Glomerular endothelial cell (primary cell): ENCODE measurements around the gene DHRS9. TPM values are rescaled to one million over a fixed set of nuclear protein-coding genes. Genes with fewer than 3 reads are reported as not detected.
A peak's percentile ranks its signal among the peaks of the same experiment; 100 is the strongest.

Experiments used
- DNase-seq: peaks from one replicate; pipeline ENCODE4 v3.0.0-alpha.2; 2011; ENCODE audit warnings: low read depth, low spot score; ENCODE audit errors: extremely low read depth
- total RNA-seq: library from RNA; depleted of rRNA; stranded (reverse); fragments of >200 nt; gene quantifications from 2 replicates; pipeline ENCODE4 v1.2.3, GENCODE V29; 2015

DHRS9 gene
- total RNA-seq, 1 donor from 2014 or later = 3.0 TPM

DNA sequence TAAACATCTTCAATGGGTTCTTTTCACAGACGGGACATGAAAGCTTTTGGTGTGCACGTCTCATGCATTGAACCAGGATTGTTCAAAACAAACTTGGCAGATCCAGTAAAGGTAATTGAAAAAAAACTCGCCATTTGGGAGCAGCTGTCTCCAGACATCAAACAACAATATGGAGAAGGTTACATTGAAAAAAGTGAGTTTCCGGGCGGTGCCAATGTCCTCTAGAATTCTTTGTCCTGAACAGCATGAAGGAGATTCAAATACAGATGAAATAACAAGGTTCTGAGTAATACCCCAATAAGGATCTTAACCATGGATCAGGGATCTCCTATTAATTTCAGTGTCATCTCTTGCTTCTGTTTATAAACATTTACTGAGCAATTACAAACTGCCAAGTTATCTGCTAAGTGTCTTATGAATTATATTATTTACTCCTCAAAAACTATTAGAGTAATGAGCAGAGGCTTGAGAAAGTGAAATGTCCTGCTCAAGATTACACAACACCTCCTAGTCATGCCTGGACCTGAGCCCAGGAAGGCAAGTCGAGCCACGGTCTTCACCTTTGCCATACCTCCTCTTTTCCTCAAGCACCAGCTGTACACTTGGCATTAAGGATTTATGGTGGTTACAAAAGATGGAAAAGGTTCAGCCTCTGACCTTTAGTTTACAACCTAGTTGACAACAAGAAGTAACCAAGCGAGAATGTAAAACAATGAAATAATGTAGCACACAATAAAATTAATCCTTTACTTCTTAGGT, 22.6 kb downstream of the DHRS9 start:
- no peak for DNase-seq

GRCh38 chr2:169093535-169093934, 24.2 kb downstream of the DHRS9 start:
- no peak for DNase-seq

DNA sequence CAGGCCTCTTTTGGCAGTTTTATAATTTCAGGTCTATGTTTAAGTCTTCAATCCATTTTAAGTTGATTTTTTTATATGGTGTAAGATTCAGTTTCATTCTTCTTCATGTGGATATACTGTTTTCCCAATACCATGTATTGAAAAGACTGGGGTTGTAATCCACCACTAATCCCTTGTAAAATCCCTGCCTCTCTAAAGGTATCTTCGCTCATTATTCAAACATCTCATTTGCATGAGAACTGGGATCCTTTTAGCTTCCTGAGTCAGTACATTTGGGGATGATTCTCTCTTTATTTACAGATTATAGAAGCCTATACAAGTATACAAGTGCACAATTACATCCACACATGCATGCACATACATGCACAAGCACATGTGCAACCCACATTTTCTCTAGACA, 25.3 kb downstream of the DHRS9 start:
- no peak for DNase-seq

DNA sequence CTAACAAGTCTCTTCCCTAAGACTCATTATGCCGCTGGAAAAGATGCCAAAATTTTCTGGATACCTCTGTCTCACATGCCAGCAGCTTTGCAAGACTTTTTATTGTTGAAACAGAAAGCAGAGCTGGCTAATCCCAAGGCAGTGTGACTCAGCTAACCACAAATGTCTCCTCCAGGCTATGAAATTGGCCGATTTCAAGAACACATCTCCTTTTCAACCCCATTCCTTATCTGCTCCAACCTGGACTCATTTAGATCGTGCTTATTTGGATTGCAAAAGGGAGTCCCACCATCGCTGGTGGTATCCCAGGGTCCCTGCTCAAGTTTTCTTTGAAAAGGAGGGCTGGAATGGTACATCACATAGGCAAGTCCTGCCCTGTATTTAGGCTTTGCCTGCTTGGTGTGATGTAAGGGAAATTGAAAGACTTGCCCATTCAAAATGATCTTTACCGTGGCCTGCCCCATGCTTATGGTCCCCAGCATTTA, 26.3 kb downstream of the DHRS9 start:
- DNase-seq = no peak

DNA sequence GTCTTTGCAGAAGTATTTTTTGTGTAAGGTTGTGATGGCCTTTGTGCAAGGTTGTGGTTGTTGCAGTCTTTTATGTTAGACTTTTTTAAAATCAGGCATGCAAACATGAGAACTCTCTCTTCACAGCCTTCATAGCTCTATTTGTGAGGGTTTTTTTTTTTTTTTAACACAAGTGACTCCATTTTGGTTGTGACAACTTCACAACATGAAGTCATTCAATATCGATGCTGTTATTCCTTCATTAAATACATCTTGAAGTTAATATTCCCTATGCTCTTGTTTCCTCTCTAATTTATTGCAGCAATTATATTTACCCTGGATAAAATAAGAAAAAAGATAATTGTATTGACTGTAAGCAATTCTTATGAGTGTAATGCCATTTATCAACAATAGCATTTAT, 35.5 kb downstream of the DHRS9 start:
- no peak for DNase-seq

- DNase-seq = no peak
Measured at GRCh38 chr2:169105476-169105875, 36.1 kb downstream of the DHRS9 start.

DNA sequence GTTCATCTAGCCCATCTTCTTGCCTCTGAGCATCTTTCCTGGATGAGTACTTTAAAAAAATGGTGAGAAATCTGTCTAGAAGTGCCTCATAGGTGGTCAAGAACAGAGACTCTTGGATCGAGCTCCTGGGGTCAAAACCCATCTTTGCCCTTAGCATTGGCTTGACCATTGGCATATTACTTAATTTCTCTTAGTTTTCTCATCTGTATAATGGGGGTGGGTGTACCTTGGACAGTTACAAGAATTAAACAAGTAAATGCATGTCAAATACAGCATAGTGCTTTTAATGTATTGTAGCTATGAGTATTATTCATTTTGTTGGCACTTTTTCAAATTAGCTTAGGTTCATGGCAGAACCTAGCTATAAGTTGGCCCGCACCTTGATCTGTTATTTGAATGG, 36.8 kb downstream of the DHRS9 start:
- DNase-seq = no peak

- DNase-seq = no peak
Measured at GRCh38 chr2:169106563-169107545, 37.5 kb downstream of the DHRS9 start.

DNA sequence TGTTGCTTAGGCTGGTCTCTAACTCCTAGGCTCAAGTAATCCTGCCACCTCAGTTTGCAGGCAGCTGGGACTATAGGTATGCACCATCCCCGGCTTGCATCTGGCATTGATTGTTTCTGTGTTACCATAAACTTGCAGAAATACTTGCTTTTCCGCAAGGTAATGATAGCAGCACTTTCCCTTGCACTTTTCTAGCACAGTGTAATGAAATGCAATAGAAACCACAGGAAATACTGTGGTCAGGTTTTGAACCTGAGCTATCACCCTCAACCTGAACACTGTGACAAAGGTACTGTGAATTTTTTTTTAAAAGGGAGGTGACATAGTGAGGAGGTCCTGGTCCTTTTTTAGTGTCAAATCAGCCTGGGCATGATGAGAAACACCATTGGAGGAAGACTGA, 38.3 kb downstream of the DHRS9 start:
- no peak for DNase-seq

DNA sequence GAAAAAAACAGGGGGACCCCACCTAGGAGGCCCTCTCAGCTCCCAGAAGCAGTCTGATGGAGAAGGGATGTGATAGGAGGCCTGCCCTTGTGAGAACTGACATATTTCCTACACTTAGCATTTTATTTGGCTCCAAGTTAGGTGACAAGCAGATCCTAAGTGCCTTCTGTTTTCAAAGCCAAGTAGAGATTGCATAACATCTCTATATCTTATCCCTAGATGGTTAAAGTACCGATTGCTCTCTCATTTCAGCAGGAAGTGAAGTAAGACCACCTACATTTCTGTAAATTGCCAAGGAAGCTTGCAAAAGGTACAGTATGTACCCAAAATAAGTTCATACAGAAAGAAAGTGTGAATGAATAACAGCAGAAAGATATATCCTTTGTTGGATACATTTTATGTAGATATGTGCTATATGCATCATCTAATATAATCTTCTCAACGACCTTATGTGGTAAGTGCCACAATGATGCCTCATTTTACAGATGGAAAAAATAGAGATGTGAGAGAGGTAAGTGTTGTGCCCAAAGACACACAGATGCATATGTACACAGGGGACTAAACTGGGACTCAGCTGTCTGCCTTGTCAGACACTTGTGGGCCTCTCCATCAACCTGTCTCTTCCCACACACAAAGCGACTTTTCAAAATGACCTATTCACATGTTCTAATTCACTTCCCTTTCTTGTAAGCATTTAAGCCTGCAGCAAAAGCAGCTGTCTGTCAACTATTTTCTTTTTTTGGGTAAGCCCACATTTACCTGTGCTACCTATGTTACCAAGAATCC, 38.9 kb downstream of the DHRS9 start:
- DNase-seq = no peak

DNA sequence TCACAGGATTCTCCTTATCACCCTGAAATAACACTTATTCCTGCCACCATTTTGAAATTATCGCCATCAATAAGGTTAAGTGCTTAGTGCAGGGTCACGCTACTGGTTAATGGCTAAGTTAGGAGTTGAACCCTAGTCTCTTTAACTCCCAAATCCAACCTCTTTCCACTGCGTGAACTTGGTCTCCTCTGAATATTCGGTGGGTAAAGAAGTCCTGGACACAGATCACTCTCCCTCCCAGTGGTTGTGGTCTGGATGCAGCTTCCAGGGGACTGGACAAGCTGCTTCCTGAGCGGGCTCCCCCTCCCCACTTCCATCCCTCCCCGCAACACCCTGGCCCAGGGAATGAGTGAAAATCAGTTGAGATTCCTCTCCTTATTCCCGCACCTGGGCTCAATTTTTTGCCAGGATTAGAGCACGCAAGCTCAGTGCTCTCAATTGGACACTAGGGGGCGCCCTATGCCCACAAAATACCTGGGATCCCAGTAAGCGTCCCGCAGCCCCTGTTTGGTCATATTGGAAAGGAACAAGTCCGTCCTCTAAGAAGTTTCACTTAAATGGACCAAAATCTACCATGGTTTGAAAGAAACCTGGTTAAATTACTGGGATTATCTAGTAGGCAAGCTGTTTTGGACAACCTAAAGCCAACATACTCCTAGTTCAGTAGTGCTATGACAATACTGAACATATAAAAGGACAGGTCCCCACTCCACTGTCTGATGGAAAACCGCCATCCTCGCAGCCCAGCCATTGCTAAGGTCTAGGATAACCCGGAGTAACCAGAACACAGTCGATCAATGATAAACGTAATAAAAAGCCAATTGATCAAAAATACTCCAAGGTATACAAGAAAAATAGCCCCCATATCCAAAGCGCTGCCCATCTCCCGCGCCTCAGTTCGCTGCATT, 40.4 kb downstream of the DHRS9 start:
- peak; percentile 57 for DNase-seq

DNA sequence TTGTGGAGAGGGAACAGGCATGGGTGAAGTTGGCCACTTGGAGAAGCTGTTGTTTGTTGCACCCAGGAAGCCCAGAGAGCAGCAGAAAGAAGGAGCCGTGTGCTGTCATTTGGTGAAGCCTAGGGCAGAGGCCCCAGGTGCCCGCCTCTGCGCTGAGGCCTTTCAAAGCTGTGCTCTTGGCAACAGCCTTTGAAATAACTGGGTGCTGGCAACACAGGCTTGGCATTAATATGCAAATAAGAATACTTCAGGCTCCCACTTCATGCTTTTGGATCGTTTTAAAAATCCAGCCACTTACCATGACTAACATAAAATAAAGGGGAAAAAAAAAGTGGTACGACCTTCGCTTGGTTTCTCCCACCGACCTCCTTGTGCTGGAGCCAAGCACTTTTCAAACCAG, 41.1 kb downstream of the DHRS9 start:
- no peak for DNase-seq

GRCh38 chr2:169110916-169111315, 41.6 kb downstream of the DHRS9 start:
- DNase-seq = no peak

DNA sequence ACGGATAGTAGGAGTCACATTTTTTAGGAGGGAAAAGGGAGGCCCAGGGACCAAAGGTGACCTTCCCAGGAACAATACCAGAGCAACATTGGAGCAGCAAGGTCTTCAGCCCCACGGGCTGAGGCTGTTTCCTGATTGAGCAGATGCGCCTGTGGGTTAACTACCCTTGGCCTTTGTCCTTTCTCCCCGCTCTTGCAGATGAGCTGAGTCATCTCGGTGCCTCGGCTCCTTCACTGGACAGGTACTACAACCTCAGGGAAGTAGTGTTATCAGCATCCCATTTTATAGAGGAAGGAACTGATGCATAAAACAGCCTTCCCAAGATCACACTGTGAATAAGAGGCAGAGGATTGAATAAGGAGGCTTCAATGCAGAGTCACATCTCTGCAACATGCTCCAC, 43.5 kb downstream of the DHRS9 start:
- no peak for DNase-seq

DNA sequence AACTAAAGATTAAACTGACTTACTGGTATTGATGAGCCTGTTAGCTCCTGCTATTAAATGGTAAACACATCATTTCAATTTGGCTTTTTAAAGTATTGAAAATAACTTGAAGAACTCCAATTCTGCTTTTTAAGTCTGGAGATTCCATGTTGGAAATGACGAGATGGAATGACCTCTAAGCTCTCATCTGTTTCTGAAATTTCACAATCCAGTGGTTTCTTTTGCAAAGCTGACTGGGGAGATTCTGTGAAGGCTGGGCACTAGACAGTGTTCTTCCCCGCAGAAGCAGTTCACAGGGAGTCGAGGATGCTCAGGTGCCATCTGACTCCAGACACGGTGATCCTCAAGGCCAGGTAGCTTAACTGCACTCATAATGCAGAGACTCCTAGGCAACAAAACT, 44.7 kb downstream of the DHRS9 start:
- DNase-seq = no peak

GRCh38 chr2:169116327-169116726, 47.0 kb downstream of the DHRS9 start:
- no peak for DNase-seq

- DNase-seq = no peak
Measured at GRCh38 chr2:169116993-169117392, 47.6 kb downstream of the DHRS9 start.

DNA sequence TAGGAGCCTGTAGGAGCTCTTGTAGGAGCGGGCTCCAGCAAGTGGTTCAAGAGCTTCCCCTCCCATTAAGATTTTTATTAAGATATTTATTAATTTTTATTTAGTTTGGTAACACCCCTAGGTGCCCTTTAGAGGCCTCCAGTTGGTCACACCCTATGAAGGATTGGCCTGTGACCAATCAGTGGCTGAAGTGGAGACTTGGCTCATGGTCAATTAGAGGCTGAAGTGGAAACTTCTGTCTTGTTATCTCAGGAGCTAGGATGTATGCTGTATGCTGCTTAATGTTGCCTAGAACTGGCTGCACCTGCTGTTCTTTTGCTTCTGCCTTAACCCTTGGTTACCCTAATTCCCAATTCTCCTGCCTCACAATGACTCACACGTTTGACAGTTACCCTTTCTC, 48.7 kb downstream of the DHRS9 start:
- DNase-seq = no peak

DNA sequence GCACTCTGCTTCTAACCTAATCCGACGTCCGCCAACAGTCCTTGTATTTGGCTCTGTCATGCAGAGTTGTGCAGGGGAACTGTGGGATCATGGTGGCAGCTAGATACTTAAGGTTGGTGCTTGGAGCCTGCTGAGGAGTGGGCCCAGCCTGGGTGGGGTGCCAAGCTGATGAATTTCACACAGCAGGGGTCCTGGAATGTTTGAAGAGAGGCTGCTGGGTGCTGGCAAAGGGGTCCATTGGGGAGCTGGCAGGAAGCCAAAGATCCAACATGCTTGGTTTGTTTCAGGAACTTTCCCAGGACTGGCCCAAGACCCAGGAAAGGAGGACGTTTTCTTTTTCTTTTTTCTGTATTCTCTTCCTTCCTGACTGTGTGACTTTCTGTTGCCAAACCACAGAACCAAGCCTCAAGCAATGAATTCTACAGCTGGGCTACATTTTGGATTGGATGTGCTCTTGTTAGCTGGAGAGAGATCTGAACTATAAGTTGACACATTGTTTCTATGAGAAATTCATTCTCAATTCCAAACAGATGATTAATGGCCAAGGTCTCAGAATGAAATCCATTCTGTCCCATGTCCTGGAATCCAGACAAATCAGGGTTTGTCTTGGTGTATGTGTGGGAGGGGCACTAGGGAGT, 49.9 kb downstream of the DHRS9 start:
- no peak for DNase-seq
